Non-pigmented ciliary epithelial cell (primary cell): ENCODE data around the gene MSH5.
"Not testable (repeated sequence)": the region's sequence is repeated elsewhere in the genome, so short reads cannot be mapped to it uniquely, and the experiment has no call there.

ENCODE experiments used
- DNase-seq: peaks from one replicate; pipeline ENCODE4 v3.0.0-alpha.2; 2010; ENCODE audit warnings: low read depth

Gene MSH5

GRCh38 chr6:31801031-31801927, 61.5 kb downstream of the MSH5 start:
- not testable (repeated sequence) for DNase-seq

- DNase-seq: no peak
These were observed 66.2 kb downstream of the MSH5 start for GRCh38 chr6:31805939-31806469.

DNA sequence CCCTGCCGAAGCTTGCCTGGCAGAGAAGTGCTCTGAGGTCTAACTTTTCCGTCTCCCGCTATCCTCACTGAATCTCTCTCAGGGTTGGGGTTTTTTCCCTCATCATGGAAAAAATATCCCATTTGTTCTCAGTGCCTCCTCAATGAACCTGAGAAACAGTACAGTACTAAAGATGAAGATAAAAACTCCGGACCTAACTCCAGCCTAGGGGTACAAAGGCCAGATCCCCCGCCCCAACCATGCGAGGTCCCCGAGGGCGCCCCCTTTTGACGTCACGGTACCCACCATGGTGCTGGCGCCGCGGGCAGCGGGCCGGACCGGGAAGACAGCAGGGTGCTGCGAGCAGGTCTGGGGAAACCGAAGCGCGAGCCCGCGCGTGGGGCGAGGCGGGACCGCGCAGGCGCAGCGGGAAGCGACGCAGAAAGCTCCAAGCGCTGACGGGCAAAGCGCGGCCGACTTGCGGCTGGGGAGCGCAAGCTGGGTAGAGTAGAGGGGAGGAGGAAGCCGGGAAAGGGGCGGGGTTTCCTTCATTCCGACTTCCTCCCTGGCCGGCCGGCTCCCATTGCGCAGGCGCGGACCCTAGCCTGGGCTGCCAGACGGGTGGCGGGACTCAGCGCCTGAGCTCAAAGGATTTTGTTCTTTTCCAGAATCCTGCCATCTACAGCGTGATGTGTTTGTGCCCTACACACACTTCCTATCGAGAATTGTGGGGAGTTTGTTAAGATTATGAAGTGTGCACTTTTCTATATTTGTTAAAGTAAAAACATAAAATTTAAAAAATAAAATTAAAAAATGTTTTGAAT, 66.9 kb downstream of the MSH5 start, which contains the start of gene LSM2:
Gene LSM2, minus strand, starts transcription at position 497 of the 803 bp plus-strand sequence. Its CDS starts 209 bp downstream, at position 288.
- DNase-seq: peak; percentile 78

DNA sequence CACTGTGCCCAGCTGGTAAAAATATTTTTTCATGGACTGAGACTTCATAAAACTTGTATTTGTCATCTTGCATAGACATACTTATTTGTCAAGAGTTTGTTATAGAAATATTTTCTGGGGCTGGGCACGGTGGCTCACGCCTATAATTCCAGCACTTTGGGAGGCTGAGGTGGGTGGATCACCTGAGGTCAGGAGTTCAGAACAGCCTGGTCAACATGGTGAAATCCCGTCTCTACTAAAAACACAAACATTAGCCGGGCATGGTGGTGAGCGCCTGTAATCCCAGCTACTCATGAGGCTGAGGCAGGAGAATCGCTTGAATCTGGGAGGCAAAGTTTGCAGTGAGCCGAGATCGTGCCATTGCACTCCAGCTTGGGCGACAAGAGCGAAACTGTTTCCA, 68.8 kb downstream of the MSH5 start:
- DNase-seq: not testable (repeated sequence)

DNA sequence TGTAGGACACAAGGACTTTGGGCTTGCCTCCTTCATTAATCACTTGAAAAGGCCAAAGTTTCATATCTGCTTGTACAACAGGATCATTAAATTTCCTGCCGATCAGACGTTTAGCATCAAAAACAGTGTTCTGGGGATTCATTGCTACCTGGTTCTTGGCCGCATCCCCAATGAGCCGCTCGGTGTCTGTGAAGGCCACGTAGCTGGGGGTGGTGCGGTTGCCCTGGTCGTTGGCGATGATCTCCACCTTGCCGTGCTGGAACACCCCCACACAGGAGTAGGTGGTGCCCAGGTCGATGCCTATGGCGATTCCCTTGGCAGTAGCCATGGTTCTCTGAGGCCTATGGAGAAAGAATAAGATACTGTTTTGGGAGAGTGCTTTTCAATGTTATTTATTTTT, 71.8 kb downstream of the MSH5 start:
- no peak for DNase-seq
